NCI-H82 treated with DMSO at 0.1 percent for 48 hours (cell line): ENCODE measurements around the gene OPRM1.

ENCODE experiments used
- DNase-seq: peaks from one replicate; lab custom pipeline; 2025; ENCODE audit not compliant: unreplicated experiment; lab: John Stamatoyannopoulos, UW

OPRM1 gene

DNA sequence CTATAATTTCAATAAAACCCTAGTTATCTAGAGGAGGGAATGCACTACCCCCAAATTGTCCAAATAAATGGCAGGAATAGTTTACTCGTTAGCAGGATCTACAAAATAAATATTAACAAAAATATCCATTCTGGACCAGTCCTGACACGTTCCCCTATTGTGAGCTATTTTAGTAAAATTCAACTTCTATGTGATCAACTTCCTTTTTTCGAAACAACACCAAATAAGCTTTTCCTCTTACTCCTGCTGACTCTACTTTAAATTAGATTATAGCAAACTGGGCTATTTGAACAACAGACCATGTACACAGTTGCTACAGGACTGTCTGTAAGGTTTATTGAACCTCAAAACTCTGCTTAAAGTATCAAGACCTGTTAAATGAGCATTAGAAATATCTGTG, 163.3 kb downstream of the OPRM1 start:
- DNase-seq, result no peak

GRCh38 chr6:154202958-154203357, 163.9 kb downstream of the OPRM1 start:
- no peak for DNase-seq

GRCh38 chr6:154206141-154206540, 167.1 kb downstream of the OPRM1 start:
- DNase-seq, result no peak

- no peak for DNase-seq
These were observed 168.0 kb downstream of the OPRM1 start for GRCh38 chr6:154206996-154207395.

GRCh38 chr6:154209555-154209954, 170.5 kb downstream of the OPRM1 start:
- DNase-seq, result no peak

- DNase-seq, result no peak
These were observed 171.6 kb downstream of the OPRM1 start for GRCh38 chr6:154210678-154211077.

DNA sequence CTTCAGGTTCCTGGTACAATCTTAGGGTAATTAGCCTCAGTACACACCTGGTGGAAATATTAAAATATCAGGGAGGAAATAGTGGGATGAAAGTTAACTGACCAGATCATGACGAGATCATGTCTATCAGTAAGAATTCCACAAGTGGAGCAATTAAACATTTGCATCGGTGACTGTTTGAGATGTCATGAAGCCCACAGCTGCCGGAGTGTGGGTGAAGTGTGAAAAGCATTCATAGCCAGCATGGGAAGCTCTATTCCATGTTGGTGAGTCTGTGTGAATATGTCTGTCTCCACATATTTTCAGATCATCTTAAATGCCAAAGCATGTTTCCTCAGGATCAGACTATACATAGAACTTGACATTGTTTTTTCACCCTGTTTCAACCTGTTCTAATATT, 174.7 kb downstream of the OPRM1 start:
- DNase-seq, result no peak

DNA sequence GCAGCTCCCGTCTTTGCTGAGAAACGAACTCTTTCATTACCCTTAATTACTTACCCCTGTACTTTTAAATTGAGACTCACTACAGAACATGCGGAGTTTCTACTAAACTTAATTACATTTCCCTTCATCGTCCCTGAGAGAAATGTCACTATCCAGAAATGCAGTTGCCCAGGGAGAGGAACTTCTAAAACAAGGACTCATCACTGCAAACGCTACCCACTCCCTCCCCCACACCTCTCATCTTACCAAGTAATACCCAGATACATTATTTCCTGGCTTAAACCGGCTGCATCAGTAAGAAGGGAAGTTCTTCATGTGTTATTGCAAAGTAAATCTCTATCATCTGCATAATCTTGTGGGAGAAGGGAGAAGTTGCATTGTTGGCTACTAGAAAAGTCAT, 179.3 kb downstream of the OPRM1 start:
- DNase-seq, result no peak

- no peak for DNase-seq
These were observed 179.7 kb downstream of the OPRM1 start for GRCh38 chr6:154218787-154219186.

GRCh38 chr6:154219250-154219649, 180.2 kb downstream of the OPRM1 start:
- no peak for DNase-seq

- DNase-seq, result no peak
These were observed 183.7 kb downstream of the OPRM1 start for GRCh38 chr6:154222716-154223115.

GRCh38 chr6:154223296-154223695, 184.3 kb downstream of the OPRM1 start:
- no peak for DNase-seq

DNA sequence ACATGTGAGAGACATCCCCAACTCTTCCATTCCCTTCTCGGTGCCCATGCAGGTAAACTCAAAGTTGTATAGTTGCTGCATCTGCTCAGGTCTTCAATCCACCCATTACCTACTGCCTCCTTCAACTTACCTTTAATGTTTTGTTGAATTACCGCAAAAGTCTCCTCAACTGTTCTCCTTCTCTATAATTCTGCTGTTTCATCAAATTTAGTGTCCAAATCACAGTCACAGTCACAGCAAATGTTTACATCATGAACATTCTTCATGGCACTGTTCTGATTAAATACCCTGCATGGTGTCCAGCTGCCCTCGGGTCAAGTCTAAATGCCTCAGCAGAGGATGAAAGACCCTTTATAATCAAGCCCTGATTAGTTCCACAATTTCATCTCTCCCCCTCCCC, 187.4 kb downstream of the OPRM1 start:
- no peak for DNase-seq

DNA sequence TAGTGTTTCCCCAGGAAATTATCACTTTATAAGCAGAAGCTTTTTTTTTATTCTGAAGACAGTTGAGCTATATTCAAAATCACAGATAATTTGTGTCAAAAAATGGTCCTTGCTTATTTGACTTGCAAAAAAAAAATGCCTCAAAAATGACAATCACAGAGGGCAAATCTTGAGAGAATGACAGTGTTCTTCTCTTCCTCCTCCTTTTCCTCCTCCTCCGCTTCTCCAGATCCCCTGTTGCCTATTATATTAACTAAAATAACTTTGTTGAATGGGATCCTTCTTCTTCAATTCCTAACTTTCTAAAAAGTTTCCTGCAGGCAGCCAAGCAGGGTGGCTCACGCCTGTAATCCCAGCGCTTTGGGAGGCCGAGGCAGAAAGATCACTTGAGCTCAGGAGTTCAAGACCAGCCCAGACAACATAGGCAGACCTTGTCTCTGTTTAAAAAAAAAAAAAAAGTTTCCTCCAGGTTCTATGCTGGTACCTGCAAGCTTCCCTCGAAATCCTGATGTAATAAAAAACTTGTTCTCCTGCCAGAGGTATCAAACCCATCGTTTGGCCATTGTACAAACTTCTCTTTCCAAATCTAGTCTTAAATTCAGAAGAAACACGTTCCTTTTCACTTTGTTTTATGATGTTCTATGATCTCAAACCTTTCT, 189.0 kb downstream of the OPRM1 start:
- DNase-seq, result no peak

DNA sequence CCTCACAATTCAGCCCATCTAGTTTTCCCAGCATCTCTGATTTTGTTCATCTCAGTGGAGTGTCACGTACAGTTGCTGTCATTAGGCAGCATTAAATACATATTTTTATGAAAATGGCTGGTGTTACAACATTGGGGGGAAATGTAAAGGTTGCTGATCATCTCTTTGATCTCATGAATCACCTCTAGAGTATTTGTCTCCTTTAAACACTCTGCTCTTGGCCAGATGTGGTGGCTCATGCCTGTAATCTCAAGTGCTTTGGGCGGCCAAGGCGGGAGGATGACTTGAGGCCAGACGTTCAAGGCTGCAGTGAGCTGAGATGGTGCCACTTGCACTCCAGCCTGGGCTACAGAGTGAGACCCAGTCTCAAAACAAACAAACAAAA, 189.5 kb downstream of the OPRM1 start:
- no peak for DNase-seq

GRCh38 chr6:154229786-154230185, 190.7 kb downstream of the OPRM1 start:
- DNase-seq, result no peak

GRCh38 chr6:154230393-154230792, 191.4 kb downstream of the OPRM1 start:
- no peak for DNase-seq

- no peak for DNase-seq
These were observed 192.0 kb downstream of the OPRM1 start for GRCh38 chr6:154230910-154231595.

GRCh38 chr6:154232013-154232910, 193.2 kb downstream of the OPRM1 start:
- DNase-seq, result no peak

DNA sequence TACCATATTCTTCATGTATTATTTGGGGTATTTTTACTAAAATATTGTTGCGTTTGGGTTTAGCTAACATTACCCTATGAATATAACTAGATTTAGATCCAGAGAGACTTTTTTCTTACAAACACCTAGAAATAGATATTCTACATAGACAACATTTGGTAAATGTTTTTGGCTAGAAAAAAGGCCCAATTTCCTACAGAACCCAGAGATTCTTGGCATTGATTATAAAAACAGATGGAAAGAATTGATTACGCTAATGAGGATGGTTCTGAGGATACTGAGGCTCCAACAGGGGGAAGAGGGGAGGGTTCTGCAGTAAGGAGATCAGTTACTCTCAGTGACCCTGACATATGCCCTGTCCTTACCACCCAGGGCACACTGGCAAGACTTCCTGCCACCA, 194.3 kb downstream of the OPRM1 start:
- DNase-seq, result no peak

DNA sequence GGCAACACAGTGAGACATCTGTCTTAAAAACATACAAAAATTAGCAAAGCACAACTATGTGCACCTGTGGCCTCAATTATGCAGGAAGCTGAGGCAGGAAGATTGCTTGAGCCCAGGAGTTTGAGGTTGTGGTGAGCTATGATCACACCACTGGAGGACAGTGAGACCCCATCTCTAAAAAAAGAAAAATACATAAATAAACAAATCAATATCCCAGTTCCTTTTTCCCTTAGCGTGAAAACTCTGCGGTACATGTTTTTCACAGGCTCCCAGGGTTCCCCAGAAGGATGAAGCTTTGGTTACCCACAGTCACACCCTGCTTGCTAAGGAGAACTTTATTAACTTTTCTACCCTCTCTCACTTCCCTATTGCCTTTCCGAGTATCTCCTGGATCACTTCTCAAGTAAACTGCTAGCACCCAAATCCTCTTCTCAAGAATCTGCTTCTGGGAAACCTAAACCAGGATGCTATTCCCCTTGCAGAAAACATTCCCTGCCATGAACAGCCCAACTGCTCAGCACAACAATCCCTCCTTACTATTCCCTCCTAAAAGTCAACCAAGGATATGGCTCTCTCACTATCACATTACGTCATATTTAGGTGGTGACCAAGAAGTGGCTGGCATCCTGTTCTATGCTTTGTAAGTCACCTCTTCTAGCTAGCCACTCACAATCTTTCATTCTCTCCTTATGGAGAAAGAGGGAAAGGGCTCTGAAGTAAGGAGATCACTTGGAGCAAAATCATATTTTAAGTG, 195.2 kb downstream of the OPRM1 start:
- DNase-seq, result no peak
